Duodenal mucosa (tissue), 2 donors: ENCODE data around the gene USP49.

Experiments
- H3K27ac ChIP-seq: one replicate; pipeline ENCODE4 v1.7.0; 2013; ENCODE audit warnings: low read depth, low read length
- H3K27me3 ChIP-seq, 2 donors: one replicate each; pipeline ENCODE4 v1.7.0; 2013; ENCODE audit warnings: low read length in 2 of 2, control low read depth in 1 of 2; ENCODE audit not compliant: insufficient read depth in 2 of 2, control insufficient read depth in 1 of 2
- H3K36me3 ChIP-seq, 2 donors: one replicate each; pipeline ENCODE4 v1.7.0; 2013; ENCODE audit warnings: low read length in 2 of 2, control low read depth in 1 of 2; ENCODE audit not compliant: insufficient read depth in 2 of 2, control insufficient read depth in 1 of 2
- H3K4me1 ChIP-seq, 2 donors: one replicate each; pipeline ENCODE4 v1.7.0; 2013; ENCODE audit warnings: low read length in 2 of 2, control low read depth in 1 of 2; ENCODE audit not compliant: insufficient read depth in 2 of 2, control insufficient read depth in 1 of 2
- H3K4me3 ChIP-seq, 2 donors: one replicate each; pipeline ENCODE4 v1.7.0; 2013; ENCODE audit warnings: low read length in 2 of 2, low read depth in 1 of 2
- H3K9ac ChIP-seq, 2 donors: one replicate each; pipeline ENCODE4 v1.7.0; 2013; ENCODE audit warnings: low read length in 2 of 2, low read depth in 1 of 2
- H3K9me3 ChIP-seq, 2 donors: one replicate each; pipeline ENCODE4 v1.7.0; 2013; ENCODE audit warnings: low read length in 2 of 2, control low read depth in 1 of 2; ENCODE audit not compliant: control insufficient read depth in 1 of 2

The USP49 gene

GRCh38 chr6:41877051-41877680 is 18.0 kb downstream of the USP49 start:
- Histone ChIP-seq H3K36me3 (no peaks in the 10 kb centered on the region), H3K9me3 (no peaks in the 10 kb centered on the region), H3K27ac (no peak overlapping the region), H3K4me1 (peaks cover 0 to 4% of the 10 kb centered on the region in 2 donors), H3K4me3 (no peak overlapping the region), H3K27me3 (no peaks in the 10 kb centered on the region), H3K9ac (no peak overlapping the region)

GRCh38 chr6:41874741-41875140 is 20.4 kb downstream of the USP49 start:
- Histone ChIP-seq H3K27ac (no peak overlapping the region), H3K4me1 (peaks cover 0 to 4% of the 10 kb centered on the region in 2 donors), H3K9ac (no peak overlapping the region), H3K27me3 (no peaks in the 10 kb centered on the region), H3K36me3 (no peaks in the 10 kb centered on the region), H3K4me3 (no peak overlapping the region), H3K9me3 (no peaks in the 10 kb centered on the region)

- H3K27ac ChIP-seq, result no peak overlapping the region
- no peaks in the 10 kb centered on the region for H3K36me3 ChIP-seq
- no peak overlapping the region for H3K4me3 ChIP-seq
- peaks cover 0 to 3% of the 10 kb centered on the region in 2 donors for H3K4me1 ChIP-seq
- H3K27me3 ChIP-seq, result no peaks in the 10 kb centered on the region
- H3K9ac ChIP-seq, result no peak overlapping the region
- no peaks in the 10 kb centered on the region for H3K9me3 ChIP-seq
Observed at GRCh38 chr6:41872147-41872546, 23.0 kb downstream of the USP49 start.

- Histone ChIP-seq H3K36me3 (no peaks in the 10 kb centered on the region), H3K27ac (no peak overlapping the region), H3K4me3 (no peak overlapping the region), H3K4me1 (no peaks in the 10 kb centered on the region), H3K27me3 (no peaks in the 10 kb centered on the region), H3K9me3 (no peaks in the 10 kb centered on the region), H3K9ac (no peak overlapping the region)
Observed at GRCh38 chr6:41871691-41872090, 23.5 kb downstream of the USP49 start.

DNA sequence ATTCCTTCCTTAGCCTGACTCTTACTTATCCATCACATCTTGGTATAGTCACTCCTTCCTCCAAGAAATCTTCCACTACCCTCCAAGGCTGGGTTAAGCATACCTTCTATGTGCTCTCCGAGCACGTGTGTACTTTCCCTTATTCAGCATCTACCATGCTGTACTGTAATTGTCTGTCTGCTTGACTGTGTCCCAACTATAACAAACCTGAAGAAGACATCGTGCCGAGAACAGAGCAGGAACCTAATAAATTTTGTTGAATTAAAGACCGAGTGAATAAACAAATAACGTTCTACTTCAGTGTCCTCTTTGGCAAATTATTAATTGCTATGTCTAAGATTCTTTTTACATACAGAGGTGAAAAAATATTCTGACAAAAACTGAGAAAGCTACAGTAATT is 35.8 kb downstream of the USP49 start:
- H3K4me1 ChIP-seq, result no peaks in the 10 kb centered on the region
- no peaks in the 10 kb centered on the region for H3K27me3 ChIP-seq
- H3K9me3 ChIP-seq, result no peaks in the 10 kb centered on the region
- H3K27ac ChIP-seq, result no peak overlapping the region
- H3K9ac ChIP-seq, result no peak overlapping the region
- H3K36me3 ChIP-seq, result no peaks in the 10 kb centered on the region
- no peak overlapping the region for H3K4me3 ChIP-seq

GRCh38 chr6:41858703-41859102 is 36.5 kb downstream of the USP49 start:
- no peaks in the 10 kb centered on the region for H3K36me3 ChIP-seq
- H3K27me3 ChIP-seq, result no peaks in the 10 kb centered on the region
- no peak overlapping the region for H3K27ac ChIP-seq
- H3K4me1 ChIP-seq, result no peaks in the 10 kb centered on the region
- no peaks in the 10 kb centered on the region for H3K9me3 ChIP-seq
- H3K9ac ChIP-seq, result no peak overlapping the region
- no peak overlapping the region for H3K4me3 ChIP-seq

DNA sequence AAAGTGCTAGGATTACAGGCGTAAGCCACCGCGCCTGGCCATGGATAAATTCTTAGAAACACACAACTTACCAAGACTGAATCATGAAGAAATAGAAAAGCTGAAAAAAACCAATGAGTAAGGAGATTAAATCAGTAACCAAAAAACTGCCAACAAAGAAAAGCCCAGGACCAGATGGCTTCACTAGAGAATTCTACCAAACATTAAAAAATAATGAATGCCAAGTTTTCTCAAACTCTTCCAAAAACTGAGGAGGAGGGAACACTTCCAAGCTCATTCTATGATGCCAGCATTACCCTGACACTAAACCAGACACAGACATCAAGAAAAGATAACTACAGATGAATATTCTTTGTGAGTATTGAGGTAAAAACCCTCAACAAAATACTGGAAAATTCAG is 44.3 kb downstream of the USP49 start:
- Histone ChIP-seq H3K27ac (no peak overlapping the region), H3K27me3 (no peaks in the 10 kb centered on the region), H3K4me3 (no peak overlapping the region), H3K4me1 (peaks cover 0 to 3% of the 10 kb centered on the region in 2 donors), H3K9ac (no peak overlapping the region), H3K36me3 (no peaks in the 10 kb centered on the region), H3K9me3 (no peaks in the 10 kb centered on the region)

- no peak overlapping the region for H3K27ac ChIP-seq
- H3K9me3 ChIP-seq, result no peaks in the 10 kb centered on the region
- H3K4me1 ChIP-seq, result peaks cover 0 to 3% of the 10 kb centered on the region in 2 donors
- no peaks in the 10 kb centered on the region for H3K36me3 ChIP-seq
- H3K9ac ChIP-seq, result no peak overlapping the region
- H3K4me3 ChIP-seq, result no peak overlapping the region
- H3K27me3 ChIP-seq, result no peaks in the 10 kb centered on the region
Observed at GRCh38 chr6:41846666-41847237, 48.4 kb downstream of the USP49 start.

- Histone ChIP-seq H3K4me3 (no peak overlapping the region), H3K9me3 (no peaks in the 10 kb centered on the region)
Observed at GRCh38 chr6:41843178-41843577, 52.0 kb downstream of the USP49 start.

GRCh38 chr6:41840326-41840725 is 54.8 kb downstream of the USP49 start:
- no peak overlapping the region for H3K4me3 ChIP-seq
- H3K27ac ChIP-seq, result no peak overlapping the region
- no peaks in the 10 kb centered on the region for H3K4me1 ChIP-seq
- H3K9me3 ChIP-seq, result no peaks in the 10 kb centered on the region
- no peak overlapping the region for H3K9ac ChIP-seq
- no peaks in the 10 kb centered on the region for H3K36me3 ChIP-seq
- no peaks in the 10 kb centered on the region for H3K27me3 ChIP-seq

More at GRCh38 chr6:41843178-41843577, 52.0 kb downstream of the USP49 start:
- H3K4me1 ChIP-seq, result peaks cover 0 to 3% of the 10 kb centered on the region in 2 donors
- no peaks in the 10 kb centered on the region for H3K36me3 ChIP-seq
- H3K9ac ChIP-seq, result no peak overlapping the region
- no peaks in the 10 kb centered on the region for H3K27me3 ChIP-seq
- no peak overlapping the region for H3K27ac ChIP-seq
